IMR-90 (cell line): Measurements from ENCODE around the gene RFX3. TPM values are rescaled to one million over a fixed set of nuclear protein-coding genes. Genes with fewer than 3 reads are reported as not detected.

ENCODE experiments used
- ATAC-seq: fragments of 200-7000 bp; cut with Tn5 transposase; 2 replicates; pipeline ENCODE4 v1.9.1; 2020; ENCODE audit warnings: low read depth, mild to moderate bottlenecking, moderate library complexity
- BruUV-seq: library from RNA; stranded (reverse); fragments of 400-500 nt; replicated peaks from 2 replicates; lab custom pipeline; 2021; lab: Mats Ljungman, UMichigan
- CTCF ChIA-PET: fragments of 300-600 bp; formaldehyde crosslinking; extraction: SDS; loops from one replicate; lab custom pipeline; 2021; ENCODE audit warnings: antibody characterized with exemption; lab: Yijun Ruan, JAX
- POLR2A ChIA-PET: fragments of 300-600 bp; sonication (Branson Sonifier 250); formaldehyde crosslinking; loops from one replicate; lab custom pipeline; 2022; ENCODE audit warnings: antibody characterized with exemption; ENCODE audit not compliant: unreplicated experiment; lab: Charles Lee
- DNase-seq: peaks from one replicate; pipeline ENCODE4 v3.0.0; 2013
- H2AFZ ChIP-seq: replicated peaks from 2 replicates; pipeline ENCODE3; 2013; ENCODE audit warnings: low read length, mild to moderate bottlenecking; ENCODE audit not compliant: poor library complexity
- H2AK5ac ChIP-seq: 2 replicates; pipeline ENCODE4 v1.6.1; 2013; ENCODE audit warnings: low read depth, low read length, inconsistent platforms
- H2AK9ac ChIP-seq: replicated peaks from 2 replicates; pipeline ENCODE3; 2013; ENCODE audit warnings: mild to moderate bottlenecking, low read depth, low read length, moderate library complexity; ENCODE audit not compliant: poor library complexity
- H2BK120ac ChIP-seq: 2 replicates; pipeline ENCODE4 v1.6.1; 2013; ENCODE audit warnings: low read depth, low read length, inconsistent platforms
- H2BK15ac ChIP-seq: 3 replicates; pipeline ENCODE4 v1.6.1; 2013; ENCODE audit warnings: low read depth, low read length, inconsistent platforms
- H2BK20ac ChIP-seq: 2 replicates; pipeline ENCODE4 v1.6.1; 2013; ENCODE audit warnings: low read depth, mild to moderate bottlenecking, inconsistent platforms, low read length, moderate library complexity
- H2BK5ac ChIP-seq: 2 replicates; pipeline ENCODE4 v1.6.1; 2013; ENCODE audit warnings: mild to moderate bottlenecking, low read depth, low read length, inconsistent platforms; ENCODE audit not compliant: poor library complexity, severe bottlenecking
- H3K14ac ChIP-seq: replicated peaks from 2 replicates; pipeline ENCODE4 v1.6.1; 2013; ENCODE audit warnings: low read depth, low read length, inconsistent platforms
- H3K18ac ChIP-seq: 2 replicates; pipeline ENCODE4 v1.6.1; 2013; ENCODE audit warnings: low read depth, low read length, control low read depth
- H3K23ac ChIP-seq: 2 replicates; pipeline ENCODE4 v1.6.1; 2013; ENCODE audit warnings: low read depth, low read length, inconsistent platforms
- H3K27ac ChIP-seq: 2 replicates; pipeline ENCODE4 v1.5.1; 2013; ENCODE audit warnings: mild to moderate bottlenecking, control low read depth, low read length; ENCODE audit not compliant: insufficient read depth
- H3K27me3 ChIP-seq: 2 replicates; pipeline ENCODE4 v1.6.1; 2013; ENCODE audit warnings: low read length; ENCODE audit not compliant: control insufficient read depth, insufficient read depth
- H3K36me3 ChIP-seq: 2 replicates; pipeline ENCODE4 v1.6.1; 2013; ENCODE audit warnings: low read length, mixed read lengths; ENCODE audit not compliant: control insufficient read depth, insufficient read depth
- H3K4ac ChIP-seq: 2 replicates; pipeline ENCODE4 v1.6.1; 2013; ENCODE audit warnings: low read depth, low read length, inconsistent platforms
- H3K4me1 ChIP-seq: 2 replicates; pipeline ENCODE4 v1.6.1; 2013; ENCODE audit warnings: low read length, mixed read lengths; ENCODE audit not compliant: control insufficient read depth, insufficient read depth
- H3K4me2 ChIP-seq: 2 replicates; pipeline ENCODE4 v1.6.1; 2013; ENCODE audit warnings: low read depth, mild to moderate bottlenecking, control low read depth, low read length, moderate library complexity
- H3K4me3 ChIP-seq: 2 replicates; pipeline ENCODE4 v1.5.1; 2013; ENCODE audit warnings: low read depth, mild to moderate bottlenecking, control low read depth, low read length, moderate library complexity; ENCODE audit not compliant: insufficient read depth
- H3K56ac ChIP-seq: 2 replicates; pipeline ENCODE4 v1.6.1; 2013; ENCODE audit warnings: low read length, inconsistent platforms; ENCODE audit not compliant: insufficient read depth; ENCODE audit errors: extremely low read depth
- H3K79me1 ChIP-seq, 2 experiments: 2 replicates each; pipeline ENCODE4 v1.6.1; 2013; ENCODE audit warnings: low read length in 2 of 2, inconsistent platforms in 1 of 2, low read depth in 1 of 2
- H3K9ac ChIP-seq: 2 replicates; pipeline ENCODE4 v1.6.1; 2013; ENCODE audit warnings: low read depth, low read length, control low read depth
- H3K9me1 ChIP-seq: 2 replicates; pipeline ENCODE4 v1.6.1; 2013; ENCODE audit warnings: low read length, inconsistent platforms; ENCODE audit not compliant: insufficient read depth
- H3K9me3 ChIP-seq: 2 replicates; pipeline ENCODE4 v1.6.1; 2013; ENCODE audit warnings: low read length; ENCODE audit not compliant: control insufficient read depth, insufficient read depth
- H4K20me1 ChIP-seq: 2 replicates; pipeline ENCODE4 v1.6.1; 2013; ENCODE audit warnings: low read length, inconsistent platforms; ENCODE audit not compliant: insufficient read depth
- H4K5ac ChIP-seq: 2 replicates; pipeline ENCODE4 v1.6.1; 2013; ENCODE audit warnings: mild to moderate bottlenecking, low read depth, low read length, control low read depth
- H4K8ac ChIP-seq, 2 experiments: 2 replicates each; pipeline ENCODE4 v1.6.1; 2013; ENCODE audit warnings: low read depth in 2 of 2, low read length in 2 of 2, control low read depth in 1 of 2, inconsistent platforms in 1 of 2
- H4K91ac ChIP-seq: 2 replicates; pipeline ENCODE4 v1.6.1; 2013; ENCODE audit warnings: low read depth, low read length, inconsistent platforms; ENCODE audit not compliant: insufficient read depth
- BHLHE40 ChIP-seq: fragments of 150-350 bp; IDR thresholded peaks from 2 replicates; pipeline ENCODE4 v1.6.1; 2016; ENCODE audit warnings: mild to moderate bottlenecking, low read depth, low read length
- CHD1 ChIP-seq: IDR thresholded peaks from 2 replicates; pipeline ENCODE4 v1.6.1; 2012; ENCODE audit warnings: low read depth, low read length, improper control_type of control experiment
- RAD21 ChIP-seq: IDR thresholded peaks from 2 replicates; pipeline ENCODE4 v1.6.1; 2012; ENCODE audit warnings: low read length, improper control_type of control experiment
- RCOR1 ChIP-seq: IDR thresholded peaks from 2 replicates; pipeline ENCODE4 v1.6.1; 2012; ENCODE audit warnings: mild to moderate bottlenecking, low read length, improper control_type of control experiment; ENCODE audit not compliant: insufficient replicate concordance
- RFX5 ChIP-seq: IDR thresholded peaks from 2 replicates; pipeline ENCODE4 v1.8.0; 2012; ENCODE audit warnings: low read depth, mild to moderate bottlenecking, low read length, moderate library complexity
- SMC3 ChIP-seq: fragments of 150-350 bp; IDR thresholded peaks from 2 replicates; pipeline ENCODE4 v1.6.1; 2016; ENCODE audit warnings: low read depth, mild to moderate bottlenecking, antibody characterized with exemption, low read length, moderate library complexity
- whole genome bisulfite sequencing, 2 experiments: methylation state at CpG; one replicate each; pipeline versions ENCODE4 v1.1.5 to v1.1.7; 2013; ENCODE audit warnings: missing lambda C conversion rate in 2 of 2; ENCODE audit not compliant: insufficient read length in 1 of 2; ENCODE audit errors: extremely low coverage in 2 of 2; 5-methylcytosine and 5-hydroxymethylcytosine counted together
- dilution Hi-C: fragments of 300-500 bp; cut with HindIII; formaldehyde crosslinking; loops from one replicate; pipeline ENCODE4 v1.14.3; 2018; ENCODE audit warnings: low sequenced_read_pairs; ENCODE audit not compliant: unreplicated experiment
- in situ Hi-C: fragments of 300-500 bp; cut with MboI; formaldehyde crosslinking; loops from 3 replicates; pipeline ENCODE4 v1.14.3; 2019; ENCODE audit warnings: low sequenced_read_pairs, inconsistent platforms, mixed read lengths
- intact Hi-C: fragments of 100-400 bp; cut with micrococcal nuclease; formaldehyde crosslinking; loops from 2 replicates; pipeline ENCODE4 v1.10.0; 2022
- polyA plus RNA-seq, 3 experiments: library from polyadenylated mRNA; depleted of rRNA; stranded (reverse); fragments of >200 nt; gene quantifications; 2 replicates each; pipeline ENCODE4 v1.2.3, GENCODE V29; 2012; ENCODE audit warnings: low replicate concordance in 1 of 3
- total RNA-seq: library from RNA; depleted of rRNA; stranded (reverse); fragments of >200 nt; gene quantifications from 2 replicates; pipeline ENCODE4 v1.2.3, GENCODE V29; 2012

The RFX3 gene
- total and polyA plus RNA-seq, 2 of the 4 experiments (the other 2 are of a cell fraction) = 1.7 to 2.7 TPM

DNA sequence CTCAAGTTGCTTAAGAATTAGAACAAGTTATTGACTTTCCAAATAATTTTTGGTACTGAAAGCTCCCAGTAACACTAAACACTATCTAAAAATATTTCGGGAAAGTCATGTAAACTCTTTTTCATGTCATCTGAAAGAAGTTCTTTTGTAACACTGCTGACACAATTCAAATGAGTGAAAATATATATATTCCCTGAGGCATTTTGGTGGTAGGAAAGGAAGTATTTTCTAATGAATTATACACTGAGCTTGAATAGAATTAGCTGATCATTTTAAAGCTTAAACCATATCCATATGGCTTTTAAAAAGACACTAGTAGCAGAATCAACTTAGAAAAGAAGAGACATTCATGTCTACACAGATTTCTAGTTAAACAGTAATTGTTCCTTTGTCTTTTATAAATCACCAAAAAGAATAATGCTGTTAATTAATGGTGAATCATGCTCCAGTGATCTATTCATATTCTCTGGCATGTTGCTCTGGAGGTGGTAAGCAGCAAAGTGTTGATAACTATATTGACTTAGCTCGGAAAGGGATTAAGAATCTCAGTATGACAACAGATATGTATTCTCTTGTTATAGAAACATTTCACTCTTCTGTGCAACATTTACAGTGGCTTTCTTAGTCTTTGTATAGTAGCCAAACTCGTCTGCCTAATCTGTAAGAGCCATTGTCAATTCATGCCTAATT is 27.4 kb upstream of the RFX3 start:
- BruUV-seq = no TSS peak
- H2AFZ ChIP-seq = no peak overlapping the region
- H4K5ac ChIP-seq = no peak overlapping the region
- no peak overlapping the region for H2AK9ac ChIP-seq
- no peak overlapping the region for H3K23ac ChIP-seq
- H3K9me1 ChIP-seq = no peaks in the 10 kb centered on the region
- no peak overlapping the region for H2BK20ac ChIP-seq
- TF ChIP-seq RFX5 (no peak), CHD1 (no peak), RCOR1 (no peak), RAD21 (no peak), SMC3 (no peak), BHLHE40 (no peak)
- H3K79me1 ChIP-seq = no peaks in the 10 kb centered on the region
- no peak overlapping the region for H3K14ac ChIP-seq
- H3K36me3 ChIP-seq = no peaks in the 10 kb centered on the region
- ChIA-PET POLR2A (no interaction called here), CTCF (interaction anchor here (0.7 kb wide), 1 partner anchor 14 kb away, joined by 3 read pairs; no protein-coding TSS in a partner anchor)
- H3K27me3 ChIP-seq = no peaks in the 10 kb centered on the region
- no peak overlapping the region for H3K18ac ChIP-seq
- no peak overlapping the region for H3K56ac ChIP-seq
- H3K4ac ChIP-seq = no peak overlapping the region
- H3K4me2 ChIP-seq = no peak overlapping the region
- H3K4me1 ChIP-seq = no peaks in the 10 kb centered on the region
- no peak overlapping the region for H3K9ac ChIP-seq
- no peaks in the 10 kb centered on the region for H4K20me1 ChIP-seq
- H4K8ac ChIP-seq = no peak overlapping the region
- H2BK120ac ChIP-seq = no peak overlapping the region
- H2AK5ac ChIP-seq = no peak overlapping the region
- in situ Hi-C loops = no loop called here
- DNase-seq = no peak
- H2BK15ac ChIP-seq = no peak overlapping the region
- H2BK5ac ChIP-seq = no peak overlapping the region
- intact Hi-C loops = no loop called here
- no peak overlapping the region for H3K4me3 ChIP-seq
- WGBS, 2 experiments = 67% methylated on average over 1 of the region's 3 CpGs; no CpG with 5 or more reads in 1 of the 2 experiments
- no peak overlapping the region for H4K91ac ChIP-seq
- no peak for ATAC-seq
- H3K27ac ChIP-seq = no peak overlapping the region
- dilution Hi-C loops = no loop called here
- no peaks in the 10 kb centered on the region for H3K9me3 ChIP-seq
